ENCODE data around the gene PLPP4. TPM values are rescaled to one million over a fixed set of nuclear protein-coding genes. Genes with fewer than 3 reads are reported as not detected.

PLPP4 gene
- total RNA-seq, 1 experiment from 2014 or later: 1.3 TPM

- Mint-ChIP-seq H3K27me3 (ENCODE audit: insufficient read depth, unreplicated experiment) (peaks cover 24% of the 10 kb centered on the region), H3K4me3 (ENCODE audit: unreplicated experiment) (no peak overlapping the region), H3K27ac (ENCODE audit: low read depth, unreplicated experiment) (no peak overlapping the region), H3K36me3 (ENCODE audit: insufficient read depth, unreplicated experiment) (no peaks in the 10 kb centered on the region), H3K9me3 (ENCODE audit: unreplicated experiment) (no peaks in the 10 kb centered on the region), H3K4me1 (ENCODE audit: insufficient read depth, unreplicated experiment) (no peaks in the 10 kb centered on the region)
- intact Hi-C loops (cut with micrococcal nuclease): no loop called here
- DNase-seq (ENCODE audit: unreplicated experiment): no peak
- no TSS peak for BruUV-seq (replicated peaks)
- no peak for TF ChIP-seq CTCF (IDR thresholded peaks at IDR 0.05; ENCODE audit: unreplicated experiment)
- ChIA-PET CTCF (interaction anchor here (0.6 kb wide), 2 partner anchors 26 to 38 kb away, joined by 3 to 5 read pairs; no protein-coding TSS in a partner anchor), POLR2A (interaction anchor here (1.0 kb wide), 1 partner anchor 16 kb away, joined by 3 read pairs; no protein-coding TSS in a partner anchor)
Observed at GRCh38 chr10:120630266-120630665, 173.2 kb downstream of the PLPP4 start.

GRCh38 chr10:120632047-120632446 is 175.0 kb downstream of the PLPP4 start:
- CTCF ChIA-PET: interaction anchor here (0.8 to 1.1 kb wide), 2 partner anchors 52 to 208 kb away, joined by 3 read pairs; no protein-coding TSS in a partner anchor
- no TSS peak for BruUV-seq (replicated peaks)
- Mint-ChIP-seq H3K36me3 (ENCODE audit: insufficient read depth, unreplicated experiment) (no peaks in the 10 kb centered on the region), H3K4me1 (ENCODE audit: insufficient read depth, unreplicated experiment) (no peaks in the 10 kb centered on the region), H3K27ac (ENCODE audit: low read depth, unreplicated experiment) (no peak overlapping the region), H3K27me3 (ENCODE audit: insufficient read depth, unreplicated experiment) (peaks cover 13% of the 10 kb centered on the region), H3K4me3 (ENCODE audit: unreplicated experiment) (no peak overlapping the region), H3K9me3 (ENCODE audit: unreplicated experiment) (no peaks in the 10 kb centered on the region)
- DNase-seq (ENCODE audit: unreplicated experiment): no peak
- POLR2A ChIA-PET: no interaction called here
- intact Hi-C loops (cut with micrococcal nuclease): no loop called here
- TF ChIP-seq CTCF (IDR thresholded peaks at IDR 0.05; ENCODE audit: unreplicated experiment): no peak

GRCh38 chr10:120632942-120633341 is 175.9 kb downstream of the PLPP4 start:
- TF ChIP-seq CTCF (IDR thresholded peaks at IDR 0.05; ENCODE audit: unreplicated experiment): no peak
- ChIA-PET CTCF (interaction anchor here (0.8 kb wide), 1 partner anchor 51 kb away, joined by 3 read pairs; no protein-coding TSS in a partner anchor), POLR2A (no interaction called here)
- Mint-ChIP-seq H3K27me3 (ENCODE audit: insufficient read depth, unreplicated experiment) (peaks cover 7% of the 10 kb centered on the region), H3K27ac (ENCODE audit: low read depth, unreplicated experiment) (no peak overlapping the region), H3K9me3 (ENCODE audit: unreplicated experiment) (no peaks in the 10 kb centered on the region), H3K4me1 (ENCODE audit: insufficient read depth, unreplicated experiment) (no peaks in the 10 kb centered on the region), H3K36me3 (ENCODE audit: insufficient read depth, unreplicated experiment) (no peaks in the 10 kb centered on the region), H3K4me3 (ENCODE audit: unreplicated experiment) (no peak overlapping the region)
- intact Hi-C loops (cut with micrococcal nuclease): no loop called here
- DNase-seq (ENCODE audit: unreplicated experiment): no peak
- no TSS peak for BruUV-seq (replicated peaks)

- DNase-seq (ENCODE audit: unreplicated experiment): peak; percentile 8
- H3K4me1 Mint-ChIP-seq (ENCODE audit: insufficient read depth, unreplicated experiment): no peaks in the 10 kb centered on the region
- no peak overlapping the region for H3K4me3 Mint-ChIP-seq (ENCODE audit: unreplicated experiment)
- no peaks in the 10 kb centered on the region for H3K9me3 Mint-ChIP-seq (ENCODE audit: unreplicated experiment)
- intact Hi-C loops (cut with micrococcal nuclease): no loop called here
- BruUV-seq (replicated peaks): no TSS peak
- no peak for TF ChIP-seq CTCF (IDR thresholded peaks at IDR 0.05; ENCODE audit: unreplicated experiment)
- no peak overlapping the region for H3K27ac Mint-ChIP-seq (ENCODE audit: low read depth, unreplicated experiment)
- POLR2A ChIA-PET: no interaction called here
- H3K27me3 Mint-ChIP-seq (ENCODE audit: insufficient read depth, unreplicated experiment): peaks cover 15% of the 10 kb centered on the region
- H3K36me3 Mint-ChIP-seq (ENCODE audit: insufficient read depth, unreplicated experiment): no peaks in the 10 kb centered on the region
- CTCF ChIA-PET: interaction anchor here (0.6 to 1.7 kb wide), 5 partner anchors 10 to 211 kb away, joined by 3 to 8 read pairs (median 4); no protein-coding TSS in a partner anchor
Observed at GRCh38 chr10:120634659-120635058, 177.6 kb downstream of the PLPP4 start.

Data from MCF 10A (cell line).